Activated CD4-positive, CD25-positive, alpha-beta regulatory T cell treated with anti-CD3 and anti-CD28 coated beads, Interleukin-2, amount 50 U/mL, for 24 hours (primary cell): ENCODE data around the gene SLC9A9.
"Not testable (repeated sequence)": the region's sequence is repeated elsewhere in the genome, so short reads cannot be mapped to it uniquely, and the experiment has no call there.

Experiments used
- ATAC-seq, 2 donors: fragments of 150-1000 bp; cut with Tn5 transposase; one replicate each; pipeline ENCODE4 v1.10.0; 2021; ENCODE audit warnings: mild to moderate bottlenecking in 1 of 2, moderate library complexity in 1 of 2

Gene SLC9A9

DNA sequence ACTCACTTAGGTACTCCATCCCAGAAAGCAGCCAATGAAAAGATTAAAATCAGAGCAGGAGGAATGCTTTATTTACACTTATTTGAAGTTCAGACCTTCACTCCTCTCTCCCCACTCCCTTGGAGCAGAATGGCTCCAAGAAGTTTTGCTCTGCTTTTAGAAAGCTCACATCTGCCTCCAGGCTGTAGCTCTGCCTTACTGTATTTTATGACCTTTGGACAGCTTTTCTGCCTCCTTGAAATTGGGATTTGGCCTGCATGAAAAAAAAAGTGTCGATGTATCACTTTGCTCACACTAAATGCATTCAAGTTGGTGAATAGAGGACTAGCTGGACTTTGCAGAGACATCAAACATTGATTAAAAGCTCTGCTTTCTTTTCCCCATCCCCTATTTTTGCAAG lies 95.3 kb downstream of the SLC9A9 start:
- ATAC-seq, result no peak

DNA sequence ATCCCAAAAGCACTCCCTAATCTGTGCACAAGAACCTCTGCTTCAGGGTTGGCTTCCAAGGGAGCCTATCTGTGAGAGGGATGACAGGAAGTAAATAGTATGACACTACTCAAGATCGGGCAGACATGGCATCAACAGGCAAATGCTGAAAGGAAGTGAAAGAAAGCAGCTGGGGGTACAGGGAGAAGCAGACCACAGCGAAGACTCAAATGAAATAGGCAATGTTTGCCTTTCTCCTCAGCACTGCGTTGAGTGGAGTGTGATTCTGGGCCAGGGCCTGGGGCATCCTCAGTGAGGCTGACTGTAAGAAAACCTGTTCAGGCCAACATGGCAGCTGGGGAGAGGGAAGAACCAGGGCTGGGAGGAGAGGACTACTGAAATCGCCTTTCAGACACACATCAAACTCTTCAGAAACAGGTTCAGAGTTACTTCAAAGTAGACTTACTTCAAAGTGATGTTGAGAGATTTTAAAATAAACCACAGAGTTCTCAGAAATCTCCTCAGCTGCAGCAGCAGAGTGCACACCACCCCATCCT lies 96.6 kb downstream of the SLC9A9 start:
- peak; percentile 62 to 68 for ATAC-seq

- ATAC-seq, result no peak
Observed at GRCh38 chr3:143750841-143751240, 97.4 kb downstream of the SLC9A9 start.

DNA sequence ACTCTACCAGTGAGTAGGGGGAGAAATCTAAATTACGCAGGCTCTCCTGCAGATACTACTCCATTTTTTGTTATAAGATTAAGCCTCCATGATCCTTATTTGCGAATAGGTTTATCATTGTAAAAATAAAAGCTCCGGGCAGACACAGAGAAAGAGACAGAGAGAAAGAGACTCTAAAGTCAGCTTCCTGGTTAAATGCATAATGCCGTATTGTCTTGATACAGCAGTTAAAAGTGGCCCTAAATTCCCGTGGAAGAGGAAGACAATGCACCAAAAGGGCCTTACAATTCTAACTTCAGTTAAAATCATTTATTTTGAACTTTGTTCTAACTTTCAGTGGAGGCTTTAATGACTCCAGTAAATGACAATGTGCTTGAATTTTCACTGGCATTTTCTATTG lies 98.3 kb downstream of the SLC9A9 start:
- ATAC-seq, result no peak

DNA sequence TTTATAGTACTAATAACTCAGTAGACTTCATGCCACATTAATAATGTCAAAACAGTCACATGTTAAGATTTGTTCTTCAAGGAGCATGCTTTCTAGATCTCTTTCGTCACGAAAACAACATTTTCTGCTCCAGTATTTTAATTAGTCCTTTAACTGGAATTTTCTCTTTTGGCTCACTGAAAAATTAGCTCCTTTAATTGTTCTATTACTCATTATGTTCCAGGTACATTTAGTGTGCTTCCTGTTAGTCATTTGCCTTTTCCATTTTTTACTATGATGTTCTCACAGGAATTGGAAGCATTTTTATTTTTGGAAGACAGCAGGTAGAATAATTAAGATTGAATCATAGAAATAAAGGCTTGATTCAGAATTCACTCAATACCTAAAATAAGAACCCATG lies 111.2 kb downstream of the SLC9A9 start:
- no peak for ATAC-seq

DNA sequence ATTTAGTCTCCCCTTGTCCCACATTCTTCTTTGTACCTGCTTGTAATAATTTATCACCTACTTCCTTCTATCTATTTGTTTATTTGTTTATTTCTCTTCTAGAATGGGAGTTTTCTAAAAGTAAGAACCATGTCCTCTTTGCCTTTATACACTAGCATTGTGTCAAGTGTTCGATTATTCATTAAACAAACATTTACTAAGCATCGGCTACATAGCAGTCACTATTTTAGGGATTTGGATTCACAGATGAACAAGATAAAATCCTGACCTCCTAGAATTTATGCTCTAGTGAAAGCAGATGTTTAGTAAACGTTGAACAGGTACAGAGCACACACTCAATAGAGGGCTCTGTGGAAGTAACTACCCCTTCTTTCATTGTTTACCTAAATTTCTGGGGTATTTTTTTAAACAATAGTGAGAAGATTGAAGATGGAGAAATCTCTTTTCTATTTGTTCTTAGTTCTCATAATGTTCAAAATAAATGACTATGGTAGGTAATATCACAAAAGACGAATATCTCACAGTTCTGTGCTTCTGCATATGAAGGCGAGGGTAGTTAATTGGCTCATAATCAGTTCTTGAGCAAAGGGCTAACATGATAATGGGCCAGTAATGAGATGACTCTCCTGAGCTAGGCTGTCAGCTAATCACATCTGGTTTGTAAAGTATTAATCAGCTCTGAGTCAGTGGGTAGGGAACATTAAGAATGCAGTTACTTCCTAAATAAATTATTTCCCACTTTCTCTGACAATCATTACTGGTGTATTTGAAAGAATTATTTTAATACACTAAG lies 111.9 kb downstream of the SLC9A9 start:
- ATAC-seq, result no peak

DNA sequence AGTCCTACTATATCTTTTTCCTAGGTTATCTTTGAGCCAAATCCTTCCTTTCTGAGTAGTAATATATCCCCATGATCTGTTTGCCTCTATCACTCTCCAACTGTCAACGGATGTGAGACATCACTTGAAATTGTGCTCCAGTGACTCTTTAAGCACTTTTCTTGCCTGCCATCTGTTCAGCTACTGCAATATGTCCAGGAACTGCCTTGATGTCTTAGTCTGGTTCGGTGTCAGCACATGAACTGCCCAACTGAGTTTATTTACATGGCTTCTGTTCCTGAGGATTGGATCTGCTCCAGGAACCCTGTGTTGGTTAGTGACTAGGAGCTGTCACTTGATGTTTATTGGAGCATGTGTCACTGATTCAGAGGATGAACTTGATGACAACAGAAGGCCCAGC lies 116.5 kb downstream of the SLC9A9 start:
- no peak for ATAC-seq

- ATAC-seq, result no peak
Observed at GRCh38 chr3:143731320-143731719, 116.9 kb downstream of the SLC9A9 start.

- ATAC-seq, result no peak
Observed at GRCh38 chr3:143727391-143727790, 120.9 kb downstream of the SLC9A9 start.

DNA sequence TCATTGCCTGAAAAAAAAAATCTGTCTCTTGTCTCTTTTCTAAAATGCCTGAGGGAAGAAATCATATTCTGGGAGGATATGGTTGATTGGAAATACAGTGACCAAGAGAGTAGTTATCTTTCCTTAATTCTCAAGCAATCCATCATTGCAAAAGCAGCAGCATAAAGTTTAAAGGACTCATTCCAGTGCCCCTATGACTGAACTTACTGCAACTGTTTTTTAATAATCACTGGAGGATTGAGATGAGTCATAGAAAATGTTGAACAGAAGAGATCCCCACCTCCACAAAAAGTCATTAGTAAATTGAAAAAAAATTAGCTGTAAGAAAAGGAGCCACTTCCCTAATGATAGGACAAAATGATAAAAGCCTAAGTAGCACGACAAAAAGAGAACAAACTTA lies 121.5 kb downstream of the SLC9A9 start:
- no peak for ATAC-seq

DNA sequence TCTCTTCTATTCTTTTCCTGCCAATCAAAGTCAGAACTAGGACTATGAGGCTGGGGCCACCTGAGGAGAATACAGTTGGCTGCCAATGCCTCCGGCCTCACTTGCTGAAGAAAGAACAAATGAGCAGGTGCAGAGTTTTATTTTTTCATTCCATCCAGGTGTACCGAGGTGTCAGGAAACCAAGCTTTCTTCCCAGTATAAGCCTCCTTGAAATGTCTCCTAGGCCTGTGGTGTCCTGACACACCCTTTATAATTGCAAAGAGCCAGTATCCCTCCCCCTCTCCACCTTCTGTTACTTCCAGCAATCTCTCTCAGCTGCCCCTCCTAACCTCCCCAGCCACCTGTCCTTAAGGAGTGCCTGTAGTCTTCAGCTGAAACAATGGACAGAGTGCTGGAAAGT lies 127.9 kb downstream of the SLC9A9 start:
- no peak for ATAC-seq

DNA sequence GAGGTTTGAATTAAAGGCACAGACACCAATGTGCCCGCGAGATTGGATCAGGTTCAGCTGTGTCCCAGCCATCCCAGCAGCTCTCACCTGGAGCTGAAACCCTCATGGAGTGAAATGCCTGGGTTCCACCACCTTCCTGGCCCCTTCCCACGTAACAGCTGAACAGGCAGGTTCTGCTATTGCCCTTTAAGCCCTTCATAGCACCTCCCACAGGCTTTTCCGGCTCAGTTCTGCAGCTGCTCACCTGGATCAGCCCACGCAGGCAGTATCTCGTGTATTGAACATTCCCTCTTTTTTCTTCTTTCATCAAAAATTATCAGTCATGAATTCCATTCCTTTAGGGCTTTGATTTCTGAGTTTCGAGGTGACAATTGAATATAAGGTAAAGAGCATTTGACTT lies 129.8 kb downstream of the SLC9A9 start:
- ATAC-seq, result no peak

DNA sequence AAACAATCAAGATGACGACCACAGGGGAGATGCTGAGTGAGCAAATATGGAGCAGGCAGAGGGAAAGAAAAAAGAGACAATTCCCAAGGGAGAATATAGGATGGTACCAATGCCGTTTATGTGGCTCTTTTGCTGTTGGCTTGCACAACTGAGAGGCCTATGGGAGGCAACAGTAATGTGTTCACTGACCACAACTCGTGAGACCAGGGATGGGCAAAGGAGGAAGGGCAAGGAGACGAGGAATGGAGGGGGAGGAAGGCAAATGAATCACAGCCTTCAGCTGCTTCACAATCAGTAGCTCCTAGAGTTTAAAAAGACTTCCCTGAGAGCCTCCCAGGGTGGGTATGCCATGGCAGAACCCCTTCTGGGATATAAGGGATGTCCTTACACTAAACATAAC lies 131.5 kb downstream of the SLC9A9 start:
- ATAC-seq, result no peak

GRCh38 chr3:143712522-143712921 lies 135.7 kb downstream of the SLC9A9 start:
- ATAC-seq, result no peak

GRCh38 chr3:143707848-143708247 lies 140.4 kb downstream of the SLC9A9 start:
- ATAC-seq, result no peak

- no peak for ATAC-seq
Observed at GRCh38 chr3:143700431-143700975, 147.8 kb downstream of the SLC9A9 start.

DNA sequence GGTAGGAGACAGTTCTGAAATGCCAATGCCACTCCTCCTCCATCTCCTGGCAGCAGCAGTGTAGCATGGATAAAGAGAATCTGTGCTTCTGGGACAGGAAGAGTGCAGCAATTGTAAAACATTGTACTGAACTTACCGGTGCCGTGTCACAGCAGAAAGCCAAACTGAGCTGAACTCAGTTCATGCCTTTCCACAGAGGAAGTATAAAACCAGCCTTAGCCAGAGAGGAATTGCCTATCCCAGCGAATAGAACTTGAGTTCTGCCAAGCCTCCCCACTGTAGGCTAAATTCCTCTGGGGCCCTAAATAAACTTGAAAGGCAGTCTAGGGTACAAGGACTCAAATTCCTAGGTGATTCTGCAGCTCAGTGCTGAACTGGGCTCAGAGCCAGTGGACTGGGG lies 148.8 kb downstream of the SLC9A9 start:
- no peak for ATAC-seq

GRCh38 chr3:143698682-143699303 lies 149.5 kb downstream of the SLC9A9 start:
- no peak for ATAC-seq

GRCh38 chr3:143697975-143698374 lies 150.3 kb downstream of the SLC9A9 start:
- ATAC-seq, result no peak

DNA sequence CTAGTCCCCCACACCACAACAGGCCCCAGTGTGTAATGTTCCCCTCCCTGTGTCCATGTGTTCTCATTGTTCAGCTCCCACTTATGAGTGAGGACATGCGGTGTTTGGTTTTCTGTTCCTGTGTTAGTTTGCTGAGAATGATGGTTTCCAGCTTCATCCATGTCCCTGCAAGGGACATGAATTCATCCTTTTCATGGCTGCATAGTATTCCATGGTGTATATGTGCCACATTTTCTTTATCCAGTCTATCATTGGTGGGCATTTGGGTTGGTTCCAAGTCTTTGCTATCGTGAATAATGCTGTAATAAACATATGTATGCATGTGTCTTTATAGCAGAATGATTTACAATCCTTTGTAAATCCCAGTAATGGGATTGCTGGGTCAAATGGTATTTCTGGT lies 152.9 kb downstream of the SLC9A9 start:
- not testable (repeated sequence) for ATAC-seq

DNA sequence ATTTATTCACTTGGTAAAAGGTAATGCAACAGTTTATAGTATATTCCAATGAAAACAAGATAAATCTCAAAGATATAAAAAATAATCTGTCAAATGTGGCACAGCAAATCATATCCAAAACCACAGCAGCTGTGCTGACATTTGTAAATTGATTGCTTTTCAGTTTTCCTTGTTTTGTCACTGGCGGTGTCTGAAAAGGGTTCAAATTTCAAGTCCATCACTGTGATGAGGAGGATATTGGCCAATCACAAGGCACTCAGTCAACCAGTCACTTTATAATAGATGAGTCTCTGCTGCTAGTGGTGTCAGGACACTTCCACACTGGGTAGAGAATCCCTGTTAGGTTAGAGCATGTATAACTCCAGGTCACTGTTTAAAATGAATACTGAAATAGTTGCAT lies 154.8 kb downstream of the SLC9A9 start:
- no peak for ATAC-seq

GRCh38 chr3:143686638-143687197 lies 161.6 kb downstream of the SLC9A9 start:
- no peak for ATAC-seq

DNA sequence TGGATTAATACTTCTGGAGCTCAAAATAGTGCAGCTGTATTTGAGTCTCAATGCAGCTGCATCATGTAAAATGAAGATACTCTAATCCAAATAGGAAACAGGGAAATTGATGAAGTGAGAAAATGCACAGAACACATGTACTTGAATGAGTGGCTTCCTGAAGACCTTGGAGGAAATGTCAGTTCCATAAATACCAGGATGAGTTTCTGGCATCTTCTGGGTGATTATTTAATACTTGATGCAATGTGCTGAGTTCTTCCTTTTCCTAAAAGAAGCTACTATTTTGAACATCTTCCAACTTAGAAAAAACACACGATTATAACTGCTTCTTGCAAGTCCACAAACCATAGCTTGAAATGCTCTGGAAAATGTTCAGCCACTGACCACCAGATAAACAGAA lies 162.8 kb downstream of the SLC9A9 start:
- no peak for ATAC-seq

DNA sequence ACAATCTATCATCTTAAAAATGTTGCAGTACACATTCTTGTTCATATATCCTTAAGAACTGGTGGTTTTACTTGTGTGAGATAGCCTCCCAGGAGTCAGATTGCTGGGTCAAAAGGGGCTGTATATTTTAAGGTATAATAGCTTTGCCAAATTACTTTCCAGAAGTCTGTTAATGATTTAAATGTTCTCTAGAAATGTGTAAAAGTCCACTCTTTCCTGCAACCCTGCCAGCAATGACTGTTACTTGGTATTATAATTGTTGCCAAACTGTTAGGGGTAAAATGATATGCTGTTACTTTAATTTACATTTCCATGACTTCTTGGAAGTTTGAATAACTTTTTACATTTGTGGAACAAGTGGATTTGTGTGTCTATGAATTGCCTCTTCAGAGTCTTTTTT lies 170.8 kb downstream of the SLC9A9 start:
- no peak for ATAC-seq
